GM12872 (cell line): ENCODE results near the gene MAPK8IP2.

Experiments
- TF ChIP-seq, protein P1 (sequence below): IDR thresholded peaks from 3 replicates; pipeline ENCODE4 v1.5.1; 2011; ENCODE audit warnings: low read depth, mild to moderate bottlenecking, low read length, moderate library complexity; ENCODE audit not compliant: insufficient read depth

MAPK8IP2 gene

DNA sequence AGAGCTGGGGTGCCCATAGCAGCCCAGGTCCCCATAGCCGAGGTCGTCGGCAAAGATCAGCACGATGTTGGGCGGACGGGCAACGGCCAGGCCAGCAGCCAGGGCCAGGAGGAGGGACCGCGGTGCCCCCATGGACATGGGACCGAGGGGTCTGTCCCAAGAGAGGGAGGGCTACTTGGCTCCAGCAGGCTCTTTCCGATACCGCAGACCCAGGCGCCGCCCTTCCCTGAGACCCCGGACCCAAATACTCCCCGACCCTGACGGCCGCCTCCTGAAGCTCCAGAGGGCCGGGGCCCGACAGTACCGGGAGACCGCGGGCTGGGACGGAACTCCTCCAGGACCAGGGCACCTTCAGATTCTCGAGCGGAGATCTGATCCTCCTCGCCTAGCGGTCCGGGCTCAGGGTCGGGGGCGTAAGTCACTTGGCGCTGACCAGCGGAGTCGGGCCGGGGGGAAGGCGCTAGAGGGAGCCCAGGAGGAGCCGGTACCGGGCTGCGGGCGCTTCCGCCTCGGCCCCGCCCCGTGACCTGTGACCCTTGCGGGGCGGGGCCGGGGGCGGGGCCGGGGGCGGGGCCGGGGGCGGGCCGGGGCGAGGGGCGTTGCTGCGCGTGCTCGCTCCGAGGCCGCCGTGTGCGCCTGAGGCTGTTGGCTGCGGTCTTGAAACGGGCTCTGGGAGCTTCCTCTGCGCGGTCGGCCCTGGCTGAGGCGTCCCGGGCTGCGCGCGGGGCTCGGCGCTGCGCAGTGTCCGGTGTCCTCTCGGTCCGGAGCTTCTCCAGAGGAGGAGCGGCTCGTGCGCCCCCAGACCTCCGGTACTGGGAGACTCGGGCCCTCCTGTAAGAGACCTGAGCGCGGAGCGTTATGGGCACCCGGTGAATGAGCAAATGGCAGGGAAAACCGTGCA, 27.3 kb downstream of the MAPK8IP2 start, which contains the start of gene ARSA:
Gene ARSA, minus strand, starts transcription at position 511 of the 901 bp plus-strand sequence. Its CDS starts 373 bp downstream, at position 138.
- TF ChIP-seq, protein P1, sequence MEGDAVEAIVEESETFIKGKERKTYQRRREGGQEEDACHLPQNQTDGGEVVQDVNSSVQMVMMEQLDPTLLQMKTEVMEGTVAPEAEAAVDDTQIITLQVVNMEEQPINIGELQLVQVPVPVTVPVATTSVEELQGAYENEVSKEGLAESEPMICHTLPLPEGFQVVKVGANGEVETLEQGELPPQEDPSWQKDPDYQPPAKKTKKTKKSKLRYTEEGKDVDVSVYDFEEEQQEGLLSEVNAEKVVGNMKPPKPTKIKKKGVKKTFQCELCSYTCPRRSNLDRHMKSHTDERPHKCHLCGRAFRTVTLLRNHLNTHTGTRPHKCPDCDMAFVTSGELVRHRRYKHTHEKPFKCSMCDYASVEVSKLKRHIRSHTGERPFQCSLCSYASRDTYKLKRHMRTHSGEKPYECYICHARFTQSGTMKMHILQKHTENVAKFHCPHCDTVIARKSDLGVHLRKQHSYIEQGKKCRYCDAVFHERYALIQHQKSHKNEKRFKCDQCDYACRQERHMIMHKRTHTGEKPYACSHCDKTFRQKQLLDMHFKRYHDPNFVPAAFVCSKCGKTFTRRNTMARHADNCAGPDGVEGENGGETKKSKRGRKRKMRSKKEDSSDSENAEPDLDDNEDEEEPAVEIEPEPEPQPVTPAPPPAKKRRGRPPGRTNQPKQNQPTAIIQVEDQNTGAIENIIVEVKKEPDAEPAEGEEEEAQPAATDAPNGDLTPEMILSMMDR = peak; percentile 38; the same call in 2 of the 3 replicates

DNA sequence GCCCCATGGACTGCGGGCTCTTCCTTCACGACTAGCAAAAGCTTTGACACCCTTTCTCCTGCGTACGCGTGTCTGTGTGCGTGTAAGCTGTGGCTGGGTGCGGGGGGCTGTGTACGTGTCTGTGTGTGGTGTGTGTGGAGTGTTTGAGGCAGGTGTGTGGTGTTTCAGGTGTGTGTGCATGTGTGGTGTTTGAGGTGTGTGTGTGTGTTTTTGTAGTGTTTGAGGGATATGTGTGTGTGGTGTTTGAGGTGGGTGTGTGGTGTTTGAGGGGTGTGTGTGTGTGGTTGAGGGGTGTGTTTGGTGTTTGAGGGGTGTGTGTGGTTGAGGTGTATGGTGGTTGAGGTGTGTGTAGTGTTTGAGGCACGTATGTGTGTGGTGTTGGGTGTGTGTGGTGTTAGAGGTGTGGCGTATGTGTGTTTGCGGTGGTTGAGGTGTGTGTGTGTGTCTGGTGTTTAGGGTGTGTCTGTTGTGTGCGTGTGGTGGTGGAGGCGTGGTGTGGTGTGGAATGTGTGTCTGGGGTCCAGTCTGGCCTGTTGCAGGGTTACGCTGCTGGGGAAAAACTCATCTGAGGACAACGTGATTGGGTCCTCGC, 28.0 kb downstream of the MAPK8IP2 start:
- TF ChIP-seq, protein P1 = no peak

DNA sequence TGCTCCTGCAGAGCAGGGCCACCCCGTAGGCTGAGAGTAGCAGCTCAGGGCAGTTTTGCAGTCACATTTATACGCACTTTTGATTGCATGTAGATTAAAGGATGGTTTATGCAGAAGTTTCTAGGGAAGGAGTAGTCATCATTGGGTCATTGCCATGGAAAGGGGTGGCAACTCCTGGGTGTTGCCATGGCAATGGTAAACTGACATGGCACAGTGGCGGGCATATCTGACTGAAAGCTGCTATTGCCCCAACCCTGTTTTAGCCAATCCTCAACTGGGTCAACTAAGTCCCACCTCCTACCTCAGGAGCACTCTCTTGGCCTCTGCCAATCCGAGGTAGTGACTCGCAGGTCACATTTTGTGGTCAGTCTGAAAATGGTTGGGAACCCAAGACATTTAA, 29.8 kb downstream of the MAPK8IP2 start:
- TF ChIP-seq, protein P1 = no peak

DNA sequence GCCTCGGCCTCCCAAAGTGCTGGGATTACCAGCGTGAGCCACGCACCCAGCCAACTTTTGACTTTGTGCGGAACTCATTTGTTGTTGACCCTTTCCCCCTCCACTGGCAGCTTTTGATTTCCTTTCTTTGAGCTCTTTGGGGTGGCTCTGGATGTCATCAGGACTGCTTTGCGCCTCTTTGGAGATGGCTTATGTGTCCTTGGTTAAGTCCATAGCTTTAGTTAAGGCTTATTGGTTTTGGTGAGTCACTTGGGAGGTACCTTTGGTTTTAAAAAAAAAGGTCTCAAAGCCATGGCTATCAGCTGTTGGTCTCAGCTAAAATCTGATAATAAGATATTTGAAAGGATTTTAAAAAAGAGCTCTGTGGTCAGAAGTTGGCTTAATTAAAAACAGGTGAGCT, 32.5 kb downstream of the MAPK8IP2 start:
- TF ChIP-seq, protein P1 = no peak

DNA sequence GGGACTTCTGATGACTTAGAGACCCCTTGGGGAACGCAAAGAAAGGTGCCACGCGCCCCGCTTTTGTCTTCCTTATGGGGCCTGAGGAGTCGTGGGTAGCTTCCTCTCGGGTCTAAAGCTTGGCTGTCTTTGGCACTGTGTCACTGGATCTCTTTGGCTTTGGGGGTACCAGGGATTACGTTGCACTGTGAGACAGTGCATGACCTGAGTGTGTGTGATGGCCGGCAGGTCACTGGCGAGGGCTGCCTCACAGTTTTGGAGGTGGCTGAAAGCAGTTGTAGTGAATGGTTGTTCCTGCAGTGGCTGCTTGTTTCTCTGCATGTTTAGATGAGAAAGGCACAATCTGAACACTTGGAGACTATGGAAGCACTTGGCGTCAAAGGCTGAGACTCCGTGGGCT, 33.2 kb downstream of the MAPK8IP2 start:
- TF ChIP-seq, protein P1 = no peak

DNA sequence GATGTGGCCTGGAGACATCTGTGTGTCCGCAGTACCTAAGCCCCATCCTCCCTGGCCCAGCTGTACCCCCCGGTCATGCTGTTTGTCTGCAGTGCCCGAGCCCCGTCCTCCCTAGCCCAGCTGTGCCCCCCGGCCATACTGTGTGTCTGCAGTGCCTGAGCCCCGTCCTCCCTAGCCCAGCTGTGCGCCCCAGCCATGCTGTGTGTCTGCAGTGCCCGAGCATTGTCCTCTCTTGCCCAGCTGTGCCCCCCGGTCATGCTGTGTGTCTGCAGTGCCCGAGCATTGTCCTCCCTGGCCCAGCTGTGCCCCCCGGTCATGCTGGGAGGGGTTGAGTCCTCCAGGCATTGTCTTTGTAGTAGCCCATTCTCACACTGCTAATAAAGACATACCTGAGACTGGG, 35.0 kb downstream of the MAPK8IP2 start:
- TF ChIP-seq, protein P1 = no peak

DNA sequence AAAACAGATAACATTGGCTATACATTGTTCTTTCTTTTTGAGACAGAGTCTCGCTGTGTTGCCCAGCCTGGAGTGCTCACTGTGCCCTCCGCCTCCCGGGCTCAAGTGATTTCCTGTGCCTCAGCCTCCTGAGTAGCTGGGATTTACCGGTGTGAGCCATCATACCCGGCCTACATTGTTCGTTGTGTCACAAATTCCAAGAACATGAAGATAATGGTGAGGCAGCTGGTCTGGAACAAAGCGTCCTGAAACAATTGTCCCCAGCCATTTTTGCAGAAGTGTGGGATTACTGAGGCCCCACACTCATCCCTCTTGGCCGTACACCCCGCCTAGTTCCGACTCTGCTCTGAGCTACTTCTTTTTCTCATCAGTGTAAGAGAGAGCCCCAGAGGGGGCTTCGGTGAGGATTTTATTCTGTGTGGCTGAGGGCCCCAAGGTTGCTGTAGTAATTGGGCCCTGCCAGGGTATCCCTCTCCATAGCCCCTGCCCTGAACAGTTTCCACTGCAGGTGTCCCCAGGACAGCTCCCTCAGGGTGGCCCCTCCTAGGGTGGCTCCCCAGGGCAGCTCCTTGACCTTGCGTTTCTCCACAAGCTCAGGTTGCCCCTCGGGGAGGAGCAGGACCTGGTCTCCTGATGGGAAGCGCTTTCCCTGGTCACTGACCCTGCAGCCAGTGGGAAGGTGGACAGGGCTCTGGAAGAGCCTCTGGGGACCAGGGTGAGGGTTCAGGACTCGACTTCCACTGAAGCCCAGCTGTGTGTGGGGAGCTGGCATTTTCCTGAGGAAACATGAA, 40.5 kb downstream of the MAPK8IP2 start:
- TF ChIP-seq, protein P1 = no peak
